DOHH2 (cell line): Measurements from ENCODE around the gene PCSK5.

Source experiments
- H3F3A ChIP-seq: fragments of 200-600 bp; sonication (generic), shearing (Covaris generic); 2 replicates; pipeline ENCODE4 v1.6.0; 2016; ENCODE audit warnings: antibody characterized with exemption, mild to moderate bottlenecking; ENCODE audit not compliant: control insufficient read depth, insufficient read depth
- H3K27ac ChIP-seq: fragments of 200-600 bp; sonication (generic); 2 replicates; pipeline ENCODE4 v1.5.1; 2014; ENCODE audit warnings: low read depth, mild to moderate bottlenecking, low read length, moderate library complexity
- H3K27me3 ChIP-seq: fragments of 200-600 bp; sonication (generic); 2 replicates; pipeline ENCODE4 v1.6.1; 2014; ENCODE audit warnings: mild to moderate bottlenecking, low read length, mixed read lengths; ENCODE audit not compliant: control insufficient read depth
- H3K36me3 ChIP-seq: fragments of 200-600 bp; sonication (generic); 2 replicates; pipeline ENCODE4 v1.6.1; 2014; ENCODE audit warnings: mild to moderate bottlenecking, low read length, moderate library complexity, mixed read lengths; ENCODE audit not compliant: control insufficient read depth
- H3K4me1 ChIP-seq: fragments of 200-600 bp; sonication (generic); 2 replicates; pipeline ENCODE4 v1.6.1; 2014; ENCODE audit warnings: mild to moderate bottlenecking, low read length, mixed read lengths; ENCODE audit not compliant: control insufficient read depth
- H3K4me2 ChIP-seq: fragments of 200-600 bp; sonication (generic); 2 replicates; pipeline ENCODE4 v1.6.0; 2014; ENCODE audit warnings: mild to moderate bottlenecking, low read length, moderate library complexity
- H3K4me3 ChIP-seq: fragments of 200-600 bp; sonication (generic); 2 replicates; pipeline ENCODE4 v1.5.1; 2014; ENCODE audit warnings: mild to moderate bottlenecking, low read length, mixed read lengths
- H3K79me2 ChIP-seq: fragments of 200-600 bp; sonication (generic); 2 replicates; pipeline ENCODE4 v1.6.1; 2014; ENCODE audit warnings: mild to moderate bottlenecking, low read length, mixed read lengths; ENCODE audit not compliant: control insufficient read depth
- H3K9me2 ChIP-seq: fragments of 200-600 bp; sonication (generic); replicated peaks from 2 replicates; pipeline ENCODE4 v1.6.1; 2014; ENCODE audit warnings: mild to moderate bottlenecking, low read length, mixed read lengths; ENCODE audit not compliant: control insufficient read depth
- H3K9me3 ChIP-seq: fragments of 200-600 bp; sonication (generic); 2 replicates; pipeline ENCODE4 v1.6.1; 2014; ENCODE audit warnings: antibody characterized with exemption, low read length, mixed read lengths; ENCODE audit not compliant: control insufficient read depth, insufficient read depth
- H4K20me1 ChIP-seq: fragments of 200-600 bp; sonication (generic); 2 replicates; pipeline ENCODE4 v1.6.0; 2014; ENCODE audit warnings: low read depth, mild to moderate bottlenecking, antibody characterized with exemption, low read length, moderate library complexity; ENCODE audit not compliant: control insufficient read depth, insufficient read depth
- EZH2phosphoT487 ChIP-seq: fragments of 200-600 bp; sonication (generic); IDR thresholded peaks from 2 replicates; pipeline ENCODE4 v1.6.1; 2017; ENCODE audit warnings: borderline replicate concordance, mild to moderate bottlenecking, antibody characterized with exemption, low read length, moderate library complexity, mixed read lengths
- TF ChIP-seq, protein P1 (sequence below): fragments of 200-600 bp; sonication (generic); IDR thresholded peaks from one replicate; pipeline ENCODE4 v1.5.1; 2014; ENCODE audit warnings: antibody characterized with exemption, mild to moderate bottlenecking, low read depth, low read length; ENCODE audit not compliant: poor library complexity, severe bottlenecking

The PCSK5 gene

DNA sequence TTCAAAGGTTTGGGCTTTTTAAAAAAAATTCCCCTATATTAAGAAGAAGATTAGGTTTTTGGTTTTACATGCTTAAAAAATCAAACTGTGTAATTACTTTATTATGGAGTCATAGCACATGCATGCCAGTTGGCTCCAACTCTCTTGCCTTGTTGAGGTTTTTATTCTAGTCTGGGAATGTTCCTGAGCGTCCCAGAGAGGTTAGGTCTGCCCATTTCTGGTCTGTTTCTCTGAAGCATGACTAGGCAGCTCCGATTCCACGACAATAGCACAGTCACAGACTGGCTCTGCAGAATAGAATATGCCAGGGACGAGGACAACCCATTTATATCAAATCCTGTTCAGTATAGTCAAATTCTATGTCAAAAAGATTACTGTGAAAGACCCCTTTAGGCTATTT, 217.0 kb downstream of the PCSK5 start:
- H3F3A ChIP-seq = no peaks in the 10 kb centered on the region
- H3K79me2 ChIP-seq = no peaks in the 10 kb centered on the region
- H4K20me1 ChIP-seq = no peaks in the 10 kb centered on the region
- H3K9me3 ChIP-seq = no peaks in the 10 kb centered on the region
- H3K4me1 ChIP-seq = no peaks in the 10 kb centered on the region
- H3K27me3 ChIP-seq = no peaks in the 10 kb centered on the region; the same call in 1 of the 2 replicates
- no peaks in the 10 kb centered on the region for H3K36me3 ChIP-seq
- TF ChIP-seq, protein P1, sequence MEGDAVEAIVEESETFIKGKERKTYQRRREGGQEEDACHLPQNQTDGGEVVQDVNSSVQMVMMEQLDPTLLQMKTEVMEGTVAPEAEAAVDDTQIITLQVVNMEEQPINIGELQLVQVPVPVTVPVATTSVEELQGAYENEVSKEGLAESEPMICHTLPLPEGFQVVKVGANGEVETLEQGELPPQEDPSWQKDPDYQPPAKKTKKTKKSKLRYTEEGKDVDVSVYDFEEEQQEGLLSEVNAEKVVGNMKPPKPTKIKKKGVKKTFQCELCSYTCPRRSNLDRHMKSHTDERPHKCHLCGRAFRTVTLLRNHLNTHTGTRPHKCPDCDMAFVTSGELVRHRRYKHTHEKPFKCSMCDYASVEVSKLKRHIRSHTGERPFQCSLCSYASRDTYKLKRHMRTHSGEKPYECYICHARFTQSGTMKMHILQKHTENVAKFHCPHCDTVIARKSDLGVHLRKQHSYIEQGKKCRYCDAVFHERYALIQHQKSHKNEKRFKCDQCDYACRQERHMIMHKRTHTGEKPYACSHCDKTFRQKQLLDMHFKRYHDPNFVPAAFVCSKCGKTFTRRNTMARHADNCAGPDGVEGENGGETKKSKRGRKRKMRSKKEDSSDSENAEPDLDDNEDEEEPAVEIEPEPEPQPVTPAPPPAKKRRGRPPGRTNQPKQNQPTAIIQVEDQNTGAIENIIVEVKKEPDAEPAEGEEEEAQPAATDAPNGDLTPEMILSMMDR = no peak
- TF ChIP-seq EZH2phosphoT487 = no peak
- H3K4me2 ChIP-seq = no peak overlapping the region
- H3K4me3 ChIP-seq = no peak overlapping the region
- H3K27ac ChIP-seq = no peak overlapping the region
- H3K9me2 ChIP-seq = no peaks in the 10 kb centered on the region

DNA sequence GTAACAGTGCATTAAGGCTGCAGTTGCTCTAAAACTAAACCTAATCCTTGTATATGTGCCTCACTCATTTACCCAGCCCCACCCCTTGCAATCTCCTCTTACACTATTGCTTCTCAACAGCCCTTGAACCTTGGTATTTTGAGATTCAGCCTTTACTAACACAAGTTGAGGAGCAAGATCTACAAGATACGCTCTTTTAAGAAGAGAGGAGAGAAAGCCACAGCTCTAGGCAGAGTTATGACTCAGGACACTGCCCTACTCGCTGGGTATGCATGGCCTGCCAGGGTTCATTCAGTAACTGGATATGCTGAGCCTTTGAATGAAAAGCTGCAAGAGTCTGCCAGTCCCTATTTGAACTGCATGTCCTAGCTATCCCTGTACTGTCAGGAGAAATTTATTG, 219.5 kb downstream of the PCSK5 start:
- TF ChIP-seq, protein P1 = no peak
- TF ChIP-seq EZH2phosphoT487 = no peak
- H3K4me1 ChIP-seq = no peaks in the 10 kb centered on the region
- H3K9me2 ChIP-seq = no peaks in the 10 kb centered on the region
- no peak overlapping the region for H3K27ac ChIP-seq
- H3K4me2 ChIP-seq = no peak overlapping the region
- H3K79me2 ChIP-seq = no peaks in the 10 kb centered on the region
- H3K9me3 ChIP-seq = no peaks in the 10 kb centered on the region
- no peaks in the 10 kb centered on the region for H3K36me3 ChIP-seq
- H3K27me3 ChIP-seq = no peaks in the 10 kb centered on the region; the same call in 1 of the 2 replicates
- H4K20me1 ChIP-seq = no peaks in the 10 kb centered on the region
- no peak overlapping the region for H3K4me3 ChIP-seq
- no peaks in the 10 kb centered on the region for H3F3A ChIP-seq

DNA sequence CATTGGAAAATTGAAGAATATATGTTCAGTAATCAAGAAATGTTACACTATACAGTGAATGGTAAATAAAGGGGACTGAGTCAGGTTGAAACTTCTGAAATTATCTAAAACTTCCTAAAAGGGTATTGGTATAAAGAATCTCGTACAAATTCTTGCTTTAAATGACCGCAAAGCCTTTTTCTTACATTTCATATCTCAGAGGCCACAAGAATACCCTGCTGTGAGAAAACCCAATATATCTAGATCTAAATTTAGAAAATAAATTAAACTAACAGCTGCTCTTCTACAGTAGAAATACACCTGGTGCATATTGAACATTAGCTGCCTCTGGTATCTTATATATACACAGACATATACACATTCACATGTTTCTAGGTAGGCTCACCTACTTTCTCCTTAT, 221.7 kb downstream of the PCSK5 start:
- Histone ChIP-seq H3K36me3 (no peaks in the 10 kb centered on the region), H3K9me3 (no peaks in the 10 kb centered on the region), H3K27ac (no peak overlapping the region), H3K4me1 (no peaks in the 10 kb centered on the region), H3K79me2 (no peaks in the 10 kb centered on the region), H3K4me3 (no peak overlapping the region), H3K27me3 (no peaks in the 10 kb centered on the region; the same call in 1 of the 2 replicates), H3F3A (no peaks in the 10 kb centered on the region), H3K4me2 (no peak overlapping the region), H4K20me1 (no peaks in the 10 kb centered on the region), H3K9me2 (no peaks in the 10 kb centered on the region)
- TF ChIP-seq, protein P1 = no peak
- TF ChIP-seq EZH2phosphoT487 = no peak

DNA sequence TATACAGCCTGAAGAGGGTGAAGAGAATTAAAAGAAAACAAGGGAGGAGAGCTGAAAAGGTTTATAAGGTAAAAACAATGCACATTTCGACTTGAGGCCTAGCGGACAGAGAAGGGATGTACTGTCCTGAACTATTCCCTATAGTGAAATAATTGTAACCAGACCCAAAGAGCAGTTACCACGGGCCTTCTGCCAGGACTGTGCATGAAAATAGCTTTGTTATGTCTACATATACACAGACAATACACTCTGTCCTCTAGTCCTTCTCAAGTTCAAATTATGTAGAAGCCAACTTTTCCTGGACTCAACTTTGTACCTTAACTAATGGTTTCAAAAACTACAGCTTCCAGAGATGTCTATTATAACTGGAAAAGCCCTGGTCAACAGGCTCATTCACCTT, 223.7 kb downstream of the PCSK5 start:
- Histone ChIP-seq H4K20me1 (no peaks in the 10 kb centered on the region), H3K79me2 (no peaks in the 10 kb centered on the region), H3K4me3 (no peak overlapping the region), H3K4me2 (no peak overlapping the region), H3K36me3 (no peaks in the 10 kb centered on the region), H3K27ac (no peak overlapping the region), H3K9me3 (no peaks in the 10 kb centered on the region), H3K4me1 (no peaks in the 10 kb centered on the region), H3K9me2 (no peaks in the 10 kb centered on the region), H3F3A (no peaks in the 10 kb centered on the region), H3K27me3 (no peaks in the 10 kb centered on the region; the same call in 1 of the 2 replicates)
- TF ChIP-seq, protein P1 = no peak
- TF ChIP-seq EZH2phosphoT487 = no peak
